GM18520 (cell line): Measurements from ENCODE around the gene PRKRIP1.
"Not testable (repeated sequence)": the region's sequence is repeated elsewhere in the genome, so short reads cannot be mapped to it uniquely, and the experiment has no call there.

Experiments
- ATAC-seq: cut with Tn5 transposase; IDR thresholded peaks from one replicate; pipeline ENCODE4 v1.9.1; 2021; ENCODE audit not compliant: unreplicated experiment

PRKRIP1 gene, protein sequence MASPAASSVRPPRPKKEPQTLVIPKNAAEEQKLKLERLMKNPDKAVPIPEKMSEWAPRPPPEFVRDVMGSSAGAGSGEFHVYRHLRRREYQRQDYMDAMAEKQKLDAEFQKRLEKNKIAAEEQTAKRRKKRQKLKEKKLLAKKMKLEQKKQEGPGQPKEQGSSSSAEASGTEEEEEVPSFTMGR

DNA sequence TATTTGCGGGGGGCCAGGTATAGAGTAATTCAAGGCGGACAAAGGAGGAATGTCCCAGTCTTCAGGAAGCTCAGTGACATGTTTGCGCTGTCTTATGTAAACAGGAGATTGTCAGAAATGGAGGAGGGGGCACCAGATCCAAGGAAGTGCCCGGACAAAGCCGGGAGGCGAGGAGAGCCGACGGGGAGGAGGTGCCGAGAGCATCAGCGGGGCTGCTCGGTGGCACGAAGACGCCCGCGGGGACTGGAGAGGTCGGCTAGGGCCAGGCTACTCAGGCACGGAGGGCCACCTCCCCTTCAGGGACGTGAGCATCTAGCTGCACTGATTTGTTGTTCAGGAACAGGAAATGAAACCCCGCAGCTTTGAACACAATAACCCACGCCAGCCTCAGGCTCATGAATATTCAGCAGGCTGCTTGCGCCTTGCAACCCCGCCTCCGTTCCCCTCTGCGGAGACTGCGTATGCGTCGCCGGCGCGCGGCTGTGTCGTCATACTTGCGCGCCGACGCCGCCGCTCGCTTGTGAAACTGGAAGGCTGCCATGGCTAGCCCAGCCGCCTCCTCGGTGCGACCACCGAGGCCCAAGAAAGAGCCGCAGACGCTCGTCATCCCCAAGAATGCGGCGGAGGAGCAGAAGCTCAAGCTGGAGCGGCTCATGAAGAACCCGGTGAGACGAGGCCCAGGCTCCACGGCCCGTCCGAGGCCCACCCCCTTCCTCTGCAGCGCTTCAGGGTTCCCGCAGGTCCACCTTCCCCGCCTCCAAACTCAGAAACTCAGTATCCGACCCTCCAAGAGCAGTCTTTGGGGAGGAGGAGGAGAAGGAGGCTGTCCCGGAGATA lies at the start of gene PRKRIP1:
TSS of gene PRKRIP1 (plus strand) at position 491 of the 837 bp plus-strand sequence. CDS start at position 540, 49 bp downstream.
- peak; percentile 98 for ATAC-seq

DNA sequence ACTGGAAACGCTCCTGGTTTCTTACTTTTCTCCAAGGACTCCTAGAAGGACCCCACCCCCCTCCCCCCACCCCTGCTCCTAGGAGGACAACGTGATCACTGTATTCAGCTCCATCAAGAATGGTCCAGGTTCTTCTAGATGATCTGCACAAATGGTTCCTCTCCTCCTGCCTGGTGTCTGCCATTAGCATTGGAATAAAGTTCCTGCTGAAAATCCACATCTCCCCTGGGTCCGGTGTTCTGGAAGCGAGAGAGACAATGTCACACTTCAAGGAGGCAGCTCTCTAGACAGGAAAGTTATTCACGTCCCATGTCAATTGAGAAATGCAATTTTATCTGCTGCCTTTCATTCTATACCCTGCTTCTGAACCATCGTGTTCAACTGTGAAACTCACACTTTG lies 49.2 kb upstream of the PRKRIP1 start:
- ATAC-seq = not testable (repeated sequence)

DNA sequence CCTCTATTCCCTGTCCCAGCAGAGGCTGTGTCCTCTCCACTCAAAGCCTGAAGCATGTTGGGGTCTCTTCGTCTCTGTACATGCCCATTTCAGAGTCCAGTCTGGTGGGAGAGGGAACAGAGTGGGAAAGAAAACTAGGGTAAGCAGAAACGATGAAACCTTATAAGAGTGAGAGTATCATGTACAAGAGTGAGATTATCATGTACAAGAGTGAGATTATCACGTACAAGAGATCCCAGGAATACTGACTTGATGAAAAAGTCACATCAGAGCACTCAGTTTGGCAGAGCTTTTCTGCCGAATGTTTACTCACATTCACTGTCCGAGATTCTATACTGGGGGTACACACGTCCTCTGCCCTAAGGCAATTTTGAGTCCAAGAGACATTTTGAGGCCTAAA lies 39.8 kb upstream of the PRKRIP1 start, which contains the start of gene SPDYE6:
TSS of gene SPDYE6 (minus strand) at position 101 of the 400 bp plus-strand sequence. CDS start 421 bp downstream, outside the sequence.
- ATAC-seq = not testable (repeated sequence)

GRCh38 chr7:102363549-102364393 lies 32.4 kb upstream of the PRKRIP1 start:
- ATAC-seq = peak; percentile 98

DNA sequence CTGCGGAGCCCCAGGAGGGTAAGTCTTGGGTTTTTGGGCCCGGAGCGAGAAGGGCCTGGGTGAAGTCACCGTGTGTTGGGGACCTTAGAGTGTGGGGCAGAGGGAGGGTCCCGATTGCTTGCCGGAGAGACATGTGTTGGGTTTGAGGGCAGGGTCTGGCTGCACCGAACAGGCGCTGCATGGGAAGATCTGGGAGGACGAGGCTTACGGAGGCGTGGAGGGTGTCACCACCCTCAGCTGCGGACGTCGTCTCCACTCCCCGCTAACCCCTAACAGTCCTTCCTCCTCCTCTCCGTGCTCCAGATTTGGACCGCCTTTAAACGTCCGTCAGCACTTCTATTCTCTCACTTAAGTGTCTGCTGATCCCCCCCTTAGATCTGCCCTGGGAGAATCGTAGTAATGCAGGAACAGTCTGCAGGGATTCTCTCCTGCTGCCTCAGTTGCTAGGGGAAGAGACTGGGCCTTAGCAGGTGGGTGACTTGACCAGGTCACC lies 31.7 kb upstream of the PRKRIP1 start:
- not testable (repeated sequence) for ATAC-seq

- not testable (repeated sequence) for ATAC-seq
Observed at GRCh38 chr7:102365390-102365789, 30.8 kb upstream of the PRKRIP1 start.

GRCh38 chr7:102370038-102370437 lies 26.1 kb upstream of the PRKRIP1 start:
- ATAC-seq = not testable (repeated sequence)

- not testable (repeated sequence) for ATAC-seq
Observed at GRCh38 chr7:102372796-102373195, 23.4 kb upstream of the PRKRIP1 start.

GRCh38 chr7:102376964-102377466 lies 19.1 kb upstream of the PRKRIP1 start:
- no peak for ATAC-seq

- ATAC-seq = not testable (repeated sequence)
Observed at GRCh38 chr7:102380837-102381236, 15.3 kb upstream of the PRKRIP1 start.

GRCh38 chr7:102381696-102382425 lies 14.3 kb upstream of the PRKRIP1 start:
- not testable (repeated sequence) for ATAC-seq

GRCh38 chr7:102387064-102387463 lies 9.1 kb upstream of the PRKRIP1 start:
- ATAC-seq = no peak

- no peak for ATAC-seq
Observed at GRCh38 chr7:102389810-102390209, 6.4 kb upstream of the PRKRIP1 start.

DNA sequence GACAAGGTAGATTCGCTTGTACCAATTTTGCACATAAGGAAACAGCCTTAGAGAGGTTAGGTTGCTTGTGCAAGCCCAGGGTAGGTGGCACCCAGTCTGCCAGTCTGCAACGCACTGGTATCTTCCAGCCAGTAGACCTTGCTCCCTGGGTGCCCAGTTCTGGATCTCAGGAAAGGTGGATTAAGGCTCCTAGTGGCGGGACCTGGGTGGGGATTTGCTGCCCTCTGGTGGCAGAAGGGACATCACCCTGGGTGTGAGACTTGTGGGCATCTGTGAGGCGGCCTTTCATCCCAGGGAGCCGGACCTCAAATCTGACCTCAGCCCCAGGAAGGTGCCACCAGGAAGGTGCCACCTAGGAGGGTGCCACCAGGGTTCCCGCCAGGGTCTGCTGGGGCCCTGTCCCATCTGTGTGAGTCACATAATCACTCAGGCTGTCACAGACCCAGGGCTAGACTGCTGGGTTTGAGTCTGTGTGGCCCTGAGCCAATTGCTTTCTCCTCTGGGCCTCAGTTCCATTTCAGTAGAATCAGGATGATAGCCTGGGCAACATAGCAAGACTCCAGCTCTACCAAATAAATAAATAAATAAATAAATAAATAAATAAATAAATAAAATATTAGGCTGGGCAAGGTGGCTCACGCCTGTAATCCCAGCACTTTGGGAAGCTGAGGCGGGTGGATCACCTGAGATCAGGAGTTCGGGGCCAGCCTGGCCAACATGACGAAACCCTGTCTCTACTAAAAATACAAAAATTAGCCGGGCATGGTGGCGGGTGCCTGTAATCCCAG lies 5.3 kb upstream of the PRKRIP1 start:
- no peak for ATAC-seq

DNA sequence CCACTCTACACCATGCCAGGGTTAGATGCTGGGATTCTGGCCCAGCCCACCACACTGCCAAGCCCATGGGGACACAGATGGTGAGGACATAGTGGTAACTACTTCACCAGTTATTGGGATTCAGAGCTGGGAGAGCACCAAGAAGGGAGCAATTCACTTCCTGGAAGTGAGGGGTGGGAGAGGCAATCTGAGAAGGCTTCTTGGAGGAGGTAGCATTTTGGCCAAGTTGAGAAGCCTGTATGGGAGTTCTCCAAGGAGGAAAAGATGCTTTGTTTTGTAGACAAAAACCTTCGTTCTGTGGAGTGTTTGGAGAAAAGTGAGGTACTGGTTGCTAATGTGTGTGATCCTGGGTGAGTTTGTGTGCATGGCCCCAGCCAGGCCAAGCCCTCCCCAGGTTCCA lies 3.8 kb upstream of the PRKRIP1 start:
- no peak for ATAC-seq

DNA sequence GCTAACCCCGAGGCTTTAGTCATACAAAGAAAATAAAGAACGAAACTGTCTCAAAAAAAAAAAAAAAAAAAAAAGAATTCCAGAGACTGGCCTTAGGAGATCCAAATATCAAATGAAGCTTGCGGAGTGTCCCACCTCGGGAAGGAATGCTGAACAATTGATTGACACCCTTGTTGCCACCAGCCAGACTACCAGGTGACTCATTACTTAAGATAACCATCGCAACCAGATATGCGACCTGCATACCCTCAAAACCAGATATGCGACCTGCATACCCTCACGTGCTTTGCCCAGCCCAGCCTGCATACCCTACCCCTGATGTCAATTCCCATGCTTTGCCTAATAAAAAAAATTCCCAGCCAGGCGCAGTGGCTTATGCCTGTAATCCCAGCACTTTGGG lies 2.7 kb upstream of the PRKRIP1 start:
- ATAC-seq = no peak

DNA sequence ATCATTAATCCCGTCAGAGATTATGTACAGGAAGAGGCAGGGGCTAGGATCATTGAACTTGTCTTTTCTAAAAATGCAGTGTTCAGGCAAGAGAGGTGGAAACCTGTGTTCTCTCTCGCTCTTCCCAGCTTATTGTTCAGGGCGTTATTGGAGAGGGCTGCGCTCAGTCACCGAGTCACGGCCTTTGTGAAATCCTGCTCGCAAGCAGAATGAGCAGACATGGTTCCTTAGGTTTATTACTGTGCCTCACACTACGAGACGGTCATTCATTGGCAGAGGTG lies 631 bp upstream of the PRKRIP1 start:
- no peak for ATAC-seq

- no peak for ATAC-seq
Observed at GRCh38 chr7:102396710-102397019, 502 bp downstream of the PRKRIP1 start.

GRCh38 chr7:102398543-102398942 lies 2.4 kb downstream of the PRKRIP1 start:
- no peak for ATAC-seq

- ATAC-seq = no peak
Observed at GRCh38 chr7:102400360-102400759, 4.2 kb downstream of the PRKRIP1 start.
